Tibial nerve (tissue), 4 donors: ENCODE results near the gene CHTOP.

Experiments used
- CTCF ChIP-seq, 5 experiments: fragments of 200-600 bp in 3 of 5; fragments of 450-650 bp in 2 of 5; sonication (generic) in 3 of 5; IDR thresholded peaks; one replicate each; pipeline ENCODE4 v1.5.1; 2016 to 2019; ENCODE audit warnings: antibody characterized with exemption in 5 of 5, mild to moderate bottlenecking in 3 of 5, moderate library complexity in 2 of 5
- EP300 ChIP-seq, 2 donors: sonication (generic); formaldehyde crosslinking; IDR thresholded peaks; one replicate each; pipeline ENCODE4 v1.6.1; 2017; ENCODE audit warnings: antibody characterized with exemption in 2 of 2, mild to moderate bottlenecking in 1 of 2
- POLR2A ChIP-seq, 2 donors: fragments of 450-650 bp; IDR thresholded peaks; one replicate each; pipeline ENCODE4 v1.6.1; 2017; ENCODE audit warnings: antibody characterized with exemption in 2 of 2, mild to moderate bottlenecking in 2 of 2, moderate library complexity in 2 of 2

DNA sequence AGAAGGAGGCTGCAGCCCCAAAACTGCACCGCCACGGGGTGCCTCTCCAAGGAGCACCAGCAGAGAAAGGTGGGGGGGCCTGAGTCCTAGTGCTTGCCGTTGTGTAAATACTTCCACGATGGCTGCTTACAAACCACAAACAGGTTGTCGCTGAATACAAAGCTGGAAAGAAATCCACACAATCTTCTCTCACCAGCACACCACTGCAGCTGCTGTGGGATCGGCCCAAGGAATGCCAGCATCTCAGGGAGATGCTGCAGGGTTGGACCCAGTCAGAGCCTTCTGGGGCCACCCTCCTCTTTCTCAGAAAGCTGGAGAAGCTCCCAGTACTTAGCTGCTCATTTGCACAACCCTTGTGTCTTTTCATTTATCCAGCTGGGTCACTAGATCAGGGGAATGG, 14.7 kb upstream of the CHTOP start:
- TF ChIP-seq CTCF (IDR thresholded peaks at IDR 0.05) (no peak), POLR2A (IDR thresholded peaks at IDR 0.05) (no peak), EP300 (IDR thresholded peaks at IDR 0.05) (no peak)
